WTC11 (cell line): Measurements from ENCODE around the gene MAN2B1.

Source experiments
- CREB1 ChIP-seq: sonication (generic); formaldehyde crosslinking; IDR thresholded peaks from 2 replicates; pipeline ENCODE4 v1.8.0; 2023; ENCODE audit warnings: mild to moderate bottlenecking, missing genetic modification reagents
- CREM ChIP-seq: sonication (generic); formaldehyde crosslinking; IDR thresholded peaks from 2 replicates; pipeline ENCODE4 v1.8.1; 2022; ENCODE audit warnings: mild to moderate bottlenecking, missing genetic modification reagents, moderate library complexity
- CTCF ChIP-seq: fragments of 200-600 bp; IDR thresholded peaks from 2 replicates; pipeline ENCODE4 v1.8.0; 2022; ENCODE audit warnings: antibody characterized with exemption
- JAZF1 ChIP-seq: fragments of 250-450 bp; sonication (Bioruptor Pico); IDR thresholded peaks from 2 replicates; pipeline ENCODE4 v1.9.0; 2021; ENCODE audit warnings: moderate library complexity, mild to moderate bottlenecking, inconsistent platforms
- MAX ChIP-seq: sonication (generic); formaldehyde crosslinking; IDR thresholded peaks from 2 replicates; pipeline ENCODE4 v1.8.0; 2022; ENCODE audit warnings: mild to moderate bottlenecking, missing genetic modification reagents
- NFYB ChIP-seq: sonication (generic); formaldehyde crosslinking; conservative IDR thresholded peaks from 2 replicates; pipeline ENCODE4 v1.8.0; 2022; ENCODE audit warnings: low read depth, missing genetic modification reagents
- USF1 ChIP-seq: sonication (generic); formaldehyde crosslinking; IDR thresholded peaks from 2 replicates; pipeline ENCODE4 v1.8.0; 2022; ENCODE audit warnings: mild to moderate bottlenecking, missing genetic modification reagents
- ZNF138 ChIP-seq: sonication (generic); formaldehyde crosslinking; conservative IDR thresholded peaks from 2 replicates; pipeline ENCODE4 v1.8.1; 2022; ENCODE audit warnings: mild to moderate bottlenecking, moderate library complexity, missing genetic modification reagents
- ZNF512 ChIP-seq: sonication (generic); formaldehyde crosslinking; IDR thresholded peaks from 2 replicates; pipeline ENCODE4 v1.8.1; 2022; ENCODE audit warnings: missing genetic modification reagents, borderline replicate concordance

GRCh38 chr19:12668932-12669269 is 2.4 kb upstream of the MAN2B1 start:
- TF ChIP-seq CREB1 (CRISPR knock-in tag) (no peak), USF1 (no peak), CTCF (no peak), MAX (CRISPR knock-in tag) (no peak), ZNF512 (no peak), JAZF1 (CRISPR knock-in tag) (no peak), CREM (no peak), NFYB (CRISPR knock-in tag) (no peak), ZNF138 (CRISPR knock-in tag) (no peak)
